ENCODE results near the gene AMH. TPM values are rescaled to one million over a fixed set of nuclear protein-coding genes. Genes with fewer than 3 reads are reported as not detected.

Gene AMH
- total RNA-seq, 1 donor from 2014 or later = 0.26 TPM

DNA sequence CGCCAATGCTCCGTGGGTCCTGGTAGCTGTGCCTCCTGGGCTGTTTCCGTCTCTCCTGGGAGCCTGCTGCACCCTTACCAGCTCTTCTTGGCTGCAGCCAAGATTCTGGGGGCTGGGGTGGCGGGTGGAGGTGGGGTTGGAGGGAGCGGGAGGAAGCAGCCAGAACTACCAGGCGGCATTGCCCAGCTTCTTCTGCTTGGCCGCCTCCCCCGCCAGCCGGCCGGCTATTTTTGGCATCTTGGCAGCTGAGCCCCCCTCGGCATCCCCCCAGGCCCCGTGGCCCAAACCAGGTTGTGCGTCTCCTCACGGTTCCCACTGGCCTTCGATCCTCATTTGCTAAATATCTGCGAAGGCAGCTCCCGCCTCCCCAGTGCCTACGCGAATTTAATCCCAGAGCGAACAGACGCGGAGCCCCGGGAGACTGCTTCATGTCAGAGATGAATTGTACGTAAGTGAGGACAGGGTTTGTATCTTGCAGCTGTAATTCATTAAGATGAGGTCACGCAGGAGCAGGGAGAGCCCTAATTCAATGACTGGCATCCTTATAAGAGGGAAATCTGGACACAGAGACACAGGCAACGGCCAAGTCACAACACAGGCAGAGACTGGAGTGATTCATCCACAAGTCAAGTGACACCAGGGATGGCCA, 45.7 kb downstream of the AMH start:
- FAIRE-seq = no peak
- no peak for TF ChIP-seq CTCF (IDR thresholded peaks at IDR 0.05; ENCODE audit: insufficient read depth, low read length, severe bottlenecking)
- Histone ChIP-seq H3K36me3 (ENCODE audit: control insufficient read depth, insufficient read depth, low read length) (no peaks in the 10 kb centered on the region), H3K4me3 (ENCODE audit: low read depth, low read length) (no peak overlapping the region), H3K27me3 (ENCODE audit: control insufficient read depth, insufficient read depth, low read length) (peaks cover 30% of the 10 kb centered on the region)
- DNase-seq (ENCODE audit: low read depth) = no peak

GRCh38 chr19:2296141-2296540, 47.0 kb downstream of the AMH start:
- Histone ChIP-seq H3K27me3 (ENCODE audit: control insufficient read depth, insufficient read depth, low read length) (peaks cover 19% of the 10 kb centered on the region), H3K4me3 (ENCODE audit: low read depth, low read length) (no peak overlapping the region), H3K36me3 (ENCODE audit: control insufficient read depth, insufficient read depth, low read length) (no peaks in the 10 kb centered on the region)
- no peak for TF ChIP-seq CTCF (IDR thresholded peaks at IDR 0.05; ENCODE audit: insufficient read depth, low read length, severe bottlenecking)
- FAIRE-seq = no peak
- DNase-seq (ENCODE audit: low read depth) = no peak

- FAIRE-seq (no peak), DNase-seq (ENCODE audit: low read depth) (no peak)
- Histone ChIP-seq H3K36me3 (ENCODE audit: control insufficient read depth, insufficient read depth, low read length) (no peaks in the 10 kb centered on the region), H3K27me3 (ENCODE audit: control insufficient read depth, insufficient read depth, low read length) (peaks cover 9% of the 10 kb centered on the region), H3K4me3 (ENCODE audit: low read depth, low read length) (no peak overlapping the region)
- TF ChIP-seq CTCF (IDR thresholded peaks at IDR 0.05; ENCODE audit: insufficient read depth, low read length, severe bottlenecking) = no peak
Measured at GRCh38 chr19:2300533-2300932, 51.4 kb downstream of the AMH start.

Other genes starting within 250 kb of the AMH start
- 23.2 and 30.6 TPM in 2 replicates for gene BTBD2, start 233.6 kb upstream of the AMH start, total RNA-seq
- gene MKNK2, start 198.1 kb upstream of the AMH start, total RNA-seq = 251 and 1,002 TPM in 2 replicates
- 15.8 and 19.5 TPM in 2 replicates for gene MOB3A, start 153.0 kb upstream of the AMH start, total RNA-seq
- 3.7 and 5.9 TPM in 2 replicates for gene IZUMO4, start 152.4 kb upstream of the AMH start, total RNA-seq
- gene AP3D1, start 97.8 kb upstream of the AMH start, total RNA-seq = 72.1 and 78.3 TPM in 2 replicates
- gene DOT1L, start 85.4 kb upstream of the AMH start, total RNA-seq = 3.7 and 5.2 TPM in 2 replicates
- gene PLEKHJ1, start 13.0 kb upstream of the AMH start, total RNA-seq = 49.3 and 59.8 TPM in 2 replicates
- gene SF3A2, start 12.5 kb upstream of the AMH start, total RNA-seq = 24.2 and 25.1 TPM in 2 replicates
- gene JSRP1, start 7.1 kb downstream of the AMH start, total RNA-seq = not detected in 2 replicates
- not detected in 2 replicates for gene PEAK3, start 32.9 kb downstream of the AMH start, total RNA-seq
- gene LINGO3, start 58.8 kb downstream of the AMH start, total RNA-seq = not detected in 2 replicates
- gene LSM7, start 79.3 kb downstream of the AMH start, total RNA-seq = 86.5 and 97.4 TPM in 2 replicates
- 10.0 and 20.6 TPM in 2 replicates for gene SPPL2B, start 79.4 kb downstream of the AMH start, total RNA-seq
- gene TMPRSS9, start 110.9 kb downstream of the AMH start, total RNA-seq = not detected in 2 replicates
- gene TIMM13, start 178.3 kb downstream of the AMH start, total RNA-seq = 39.5 and 44.9 TPM in 2 replicates
- gene LMNB2, start 207.6 kb downstream of the AMH start, total RNA-seq = 54.0 and 74.5 TPM in 2 replicates
- 25.8 and 26.1 TPM in 2 replicates for gene GADD45B, start 226.8 kb downstream of the AMH start, total RNA-seq

All from bronchial epithelial cell (primary cell).